Ramos (cell line): ENCODE data around the gene MCOLN3.
"Not testable (repeated sequence)": the region's sequence is repeated elsewhere in the genome, so short reads cannot be mapped to it uniquely, and the experiment has no call there.

Experiments
- in situ Hi-C: fragments of 300-500 bp; cut with MboI; formaldehyde crosslinking; loops from one replicate; pipeline ENCODE4 v1.14.3; 2022; ENCODE audit warnings: low sequenced_read_pairs; ENCODE audit not compliant: unreplicated experiment

The MCOLN3 gene

DNA sequence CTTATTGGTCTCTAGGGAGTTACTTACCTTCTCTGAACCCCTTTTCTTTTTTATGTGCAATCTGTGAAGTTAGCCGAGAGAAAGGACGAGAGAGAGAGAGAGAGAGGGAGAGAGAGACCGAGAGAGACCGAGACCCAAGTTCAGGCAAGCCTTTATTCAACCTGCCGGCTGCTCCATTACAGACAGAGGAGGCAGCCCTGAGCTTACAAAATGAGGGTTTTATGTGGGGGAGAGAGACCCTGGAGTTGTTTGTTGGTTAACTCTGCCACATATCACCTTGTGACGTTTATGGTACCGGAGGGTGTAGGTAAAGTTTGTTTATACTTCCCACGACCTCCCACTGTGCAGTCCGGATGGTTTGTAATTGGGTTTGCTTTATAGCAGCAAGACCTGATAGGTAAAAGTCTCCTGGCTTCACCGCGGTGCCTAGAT, 1.5 kb upstream of the MCOLN3 start:
- in situ Hi-C loops: no loop called here

DNA sequence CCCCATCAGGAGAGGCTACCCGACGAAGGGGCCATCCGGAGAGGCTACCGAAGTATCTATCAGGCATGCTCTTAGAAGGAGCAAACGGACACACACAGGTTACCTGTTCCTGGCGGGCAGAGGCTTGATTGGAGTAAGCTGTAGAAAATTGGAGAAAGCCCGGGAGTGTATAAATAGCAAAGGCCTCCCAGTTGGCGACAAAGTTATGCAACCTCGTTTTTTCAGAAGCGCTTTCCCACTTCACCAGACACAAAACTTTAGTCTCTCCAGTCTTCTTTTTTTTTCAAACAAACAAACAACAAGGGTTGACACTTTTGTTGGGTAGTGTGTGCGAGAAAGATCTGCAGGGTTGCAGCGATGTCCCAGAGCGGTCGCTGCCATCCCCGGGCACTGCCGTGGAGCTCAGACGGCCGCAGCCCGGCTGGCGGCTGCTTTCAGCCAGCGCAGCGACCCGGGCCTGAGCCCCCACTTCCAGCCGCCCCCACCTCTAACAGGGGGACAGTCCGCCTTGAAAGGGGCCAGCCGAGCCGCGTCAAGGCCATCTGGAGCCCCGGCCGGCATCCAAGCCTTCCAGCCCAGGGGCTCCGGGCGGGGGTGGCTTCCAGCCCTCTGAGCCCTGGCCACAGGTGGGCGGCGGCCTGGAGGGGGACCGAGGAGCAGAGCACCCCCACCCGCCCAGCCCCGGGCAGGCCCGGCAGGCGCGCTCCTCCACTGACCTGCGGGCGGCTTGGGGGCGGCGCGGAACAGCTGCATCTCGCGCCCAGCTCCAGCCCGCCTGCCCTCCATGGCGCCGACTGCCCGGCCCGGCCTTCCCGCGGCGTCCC, 616 bp downstream of the MCOLN3 start:
- in situ Hi-C loops: no loop called here

DNA sequence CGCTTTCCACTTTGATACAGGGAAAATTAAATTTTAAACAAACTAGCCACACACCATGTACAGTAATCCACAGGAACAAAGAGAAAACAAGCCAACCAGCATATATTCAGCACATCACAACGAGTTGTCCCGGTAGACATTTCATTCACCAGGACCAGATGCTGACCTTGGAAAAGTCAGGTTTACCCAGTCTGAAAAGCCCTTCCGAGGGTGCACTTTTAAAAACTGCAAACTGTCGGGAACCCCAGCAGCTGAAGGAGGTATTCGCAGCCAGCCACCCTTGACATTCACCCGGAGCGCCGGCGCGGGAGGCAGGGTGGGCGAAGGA, 1.2 kb downstream of the MCOLN3 start:
- in situ Hi-C loops: no loop called here

DNA sequence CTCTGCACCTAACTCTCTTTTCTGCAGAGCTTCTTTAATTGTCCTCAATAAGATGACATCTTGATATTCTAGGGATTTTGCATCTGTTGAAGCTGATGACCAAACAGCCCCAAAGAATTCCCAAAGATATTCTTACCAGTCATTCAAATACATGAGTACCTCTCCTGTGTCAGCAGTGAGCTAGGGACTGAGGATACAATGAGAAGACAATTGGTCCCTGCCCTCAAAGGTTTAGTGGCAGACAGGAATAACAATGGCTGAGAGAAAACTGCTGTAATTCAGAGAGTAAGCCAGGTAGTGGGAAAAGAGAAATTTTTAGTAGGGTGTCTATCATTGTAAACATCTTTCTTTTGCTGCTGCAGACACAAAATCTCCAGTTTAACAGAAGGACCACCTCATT, 5.9 kb downstream of the MCOLN3 start:
- in situ Hi-C loops: no loop called here

DNA sequence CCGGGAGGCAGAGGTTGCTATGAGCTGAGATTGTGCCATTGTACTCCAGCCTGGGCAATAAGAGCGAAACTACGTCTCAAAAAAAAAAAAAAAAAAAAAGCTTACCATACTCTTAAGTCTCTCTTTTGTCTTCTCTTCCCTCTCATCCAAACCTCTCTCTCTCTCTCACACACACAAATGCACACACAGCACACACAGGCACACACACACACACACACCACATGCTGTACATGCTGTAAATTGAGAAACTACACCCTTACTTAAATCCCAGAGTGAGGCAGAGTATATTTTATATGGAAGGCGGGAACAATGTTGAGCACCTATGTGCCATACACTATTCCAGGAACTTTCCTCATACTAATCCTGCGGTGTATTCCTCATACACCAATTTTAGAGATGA, 6.5 kb downstream of the MCOLN3 start:
- in situ Hi-C loops: no loop called here

DNA sequence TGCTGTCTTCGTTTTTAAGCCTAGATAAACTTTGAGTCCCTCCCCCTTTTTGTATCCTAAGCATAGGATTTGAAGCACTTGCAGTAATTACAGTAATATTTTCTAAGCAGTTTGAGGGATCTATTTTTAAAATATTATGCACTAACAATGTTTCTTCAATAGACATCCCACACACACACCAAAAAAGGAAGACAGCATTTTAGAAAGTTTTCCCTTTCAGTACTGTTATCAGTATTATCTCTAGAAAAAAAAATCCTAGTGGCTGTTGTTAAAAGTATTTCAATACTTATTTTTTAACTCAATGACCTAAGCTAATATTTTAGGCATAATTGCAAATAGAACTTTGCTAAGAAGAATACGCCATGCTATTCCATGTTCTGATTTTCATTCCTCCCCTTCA, 15.1 kb downstream of the MCOLN3 start:
- in situ Hi-C loops: no loop called here

DNA sequence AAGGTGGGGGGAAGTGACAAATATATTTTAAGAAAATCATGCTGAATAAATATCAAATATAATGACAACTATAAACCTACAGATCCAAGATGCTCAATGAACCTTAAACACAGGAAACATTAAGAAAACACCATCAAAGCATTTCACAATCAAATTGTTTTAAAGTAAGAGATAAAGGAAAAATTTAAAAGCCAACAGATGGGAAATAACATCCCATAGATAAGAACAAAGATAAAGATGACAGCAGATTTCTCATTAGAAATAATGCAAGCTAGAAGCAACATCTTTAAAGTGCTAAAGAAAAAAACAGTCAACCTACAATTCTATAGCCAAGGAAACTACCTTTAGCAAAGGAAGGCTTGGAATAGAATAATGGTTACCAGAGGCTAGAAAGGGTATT, 17.8 kb downstream of the MCOLN3 start:
- in situ Hi-C loops: no loop called here

DNA sequence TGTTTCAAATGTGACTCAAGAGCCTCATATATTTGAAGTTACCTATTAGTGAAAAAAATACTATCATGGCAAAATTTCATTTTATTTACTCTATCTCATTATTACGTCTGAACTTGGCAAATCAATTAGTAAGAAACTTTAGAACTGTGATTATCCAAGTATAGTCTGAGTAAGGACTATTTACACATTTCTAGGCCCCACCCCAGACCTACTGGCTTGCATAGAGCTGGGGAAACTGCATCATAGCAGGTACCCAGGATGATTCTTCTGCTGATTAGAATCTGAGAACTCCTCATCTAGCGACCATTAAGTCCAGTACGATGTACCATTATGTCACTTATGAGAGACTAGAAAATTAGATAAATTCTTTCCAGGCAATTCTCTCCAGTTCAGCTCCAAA, 20.1 kb downstream of the MCOLN3 start:
- in situ Hi-C loops: no loop called here

DNA sequence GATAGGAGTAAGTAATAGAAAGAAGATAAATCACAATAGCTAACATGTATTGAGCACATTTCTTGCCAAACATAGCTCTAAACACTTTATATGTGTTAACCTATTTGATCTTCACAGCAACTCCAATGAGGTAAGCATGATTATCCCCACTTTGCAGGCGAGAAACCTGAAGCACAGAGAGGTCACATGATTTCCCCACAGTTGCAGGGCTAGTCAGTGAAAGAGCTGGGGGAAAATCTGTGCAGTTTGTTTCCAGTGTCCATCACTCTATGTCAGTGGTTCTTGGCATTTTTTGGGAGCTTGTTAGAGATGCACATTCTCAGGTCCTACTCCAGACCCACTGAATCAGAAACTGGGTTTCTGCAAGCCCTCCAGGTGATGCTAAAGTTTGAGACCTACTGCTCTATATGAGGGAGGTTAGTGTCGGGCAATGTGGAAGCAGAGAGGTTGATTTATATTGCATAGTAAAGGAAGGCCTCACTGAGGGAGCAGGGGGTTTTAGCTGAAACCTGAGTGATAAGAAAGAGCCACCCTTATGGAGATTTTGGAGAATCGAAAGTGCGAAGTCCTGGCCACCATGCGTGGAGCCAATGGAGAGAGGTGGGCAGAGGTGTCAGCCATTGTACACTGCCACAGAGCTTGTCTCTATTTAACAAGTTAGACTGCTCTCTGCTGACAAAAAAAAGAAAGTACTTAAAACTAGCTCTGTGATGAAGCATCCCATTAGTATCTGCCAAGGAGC, 20.9 kb downstream of the MCOLN3 start:
- in situ Hi-C loops: no loop called here

DNA sequence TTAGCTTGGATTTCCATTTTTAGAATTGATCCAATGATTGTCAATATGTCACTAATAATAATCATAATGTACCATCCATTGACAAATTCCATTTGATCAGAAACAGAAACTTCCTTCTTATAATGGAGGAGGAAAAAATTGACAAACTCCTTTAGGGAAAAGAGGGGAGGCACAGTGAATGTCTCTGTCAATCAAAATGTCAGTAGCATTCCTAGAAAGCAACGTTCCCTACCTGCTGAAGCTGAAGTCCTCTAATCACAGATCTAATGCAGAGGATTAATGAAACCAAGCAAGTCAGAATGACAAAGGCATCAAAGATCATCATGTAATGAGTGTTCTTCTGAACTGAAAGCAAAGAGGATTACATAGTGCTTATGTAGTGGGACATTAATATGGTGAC, 22.4 kb downstream of the MCOLN3 start:
- in situ Hi-C loops: no loop called here

DNA sequence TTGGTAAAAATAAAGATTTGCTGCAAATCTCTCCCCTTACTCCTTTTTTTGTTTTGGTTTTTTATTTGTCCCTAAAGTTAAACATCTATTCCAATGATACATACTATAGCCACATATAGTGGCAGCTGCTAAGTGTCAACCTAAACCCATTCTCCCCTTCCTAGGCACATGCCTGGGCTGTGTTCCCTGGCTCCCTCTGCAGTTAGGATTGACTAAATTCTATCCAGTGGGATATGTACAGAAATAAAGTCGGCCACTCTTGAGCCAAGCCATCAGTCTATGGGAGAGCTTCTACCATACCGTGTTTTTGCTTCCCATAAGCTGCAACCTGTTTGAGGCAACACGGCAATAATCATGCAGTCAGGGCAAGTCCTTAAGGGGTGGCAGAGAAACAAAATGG, 23.6 kb downstream of the MCOLN3 start:
- in situ Hi-C loops: no loop called here

DNA sequence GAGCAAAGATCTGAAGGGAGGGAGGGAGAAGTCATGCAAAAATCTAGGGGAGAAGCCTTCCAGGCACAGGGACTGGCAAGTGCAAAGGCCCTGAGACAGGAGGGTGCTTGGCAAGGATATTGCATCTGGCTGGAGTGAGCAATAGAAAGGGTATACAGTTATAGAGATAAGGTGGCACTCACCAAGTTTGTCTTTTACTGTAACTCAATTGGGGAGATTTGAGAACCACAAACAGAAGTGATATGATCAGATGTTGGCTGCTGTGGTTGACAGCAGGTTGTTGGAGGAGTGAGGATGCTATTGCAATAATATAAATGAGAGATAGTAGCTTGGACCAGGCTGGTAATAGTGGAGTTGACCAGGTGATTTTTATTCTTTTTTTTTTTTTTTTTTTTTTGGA, 25.6 kb downstream of the MCOLN3 start:
- in situ Hi-C loops: no loop called here

DNA sequence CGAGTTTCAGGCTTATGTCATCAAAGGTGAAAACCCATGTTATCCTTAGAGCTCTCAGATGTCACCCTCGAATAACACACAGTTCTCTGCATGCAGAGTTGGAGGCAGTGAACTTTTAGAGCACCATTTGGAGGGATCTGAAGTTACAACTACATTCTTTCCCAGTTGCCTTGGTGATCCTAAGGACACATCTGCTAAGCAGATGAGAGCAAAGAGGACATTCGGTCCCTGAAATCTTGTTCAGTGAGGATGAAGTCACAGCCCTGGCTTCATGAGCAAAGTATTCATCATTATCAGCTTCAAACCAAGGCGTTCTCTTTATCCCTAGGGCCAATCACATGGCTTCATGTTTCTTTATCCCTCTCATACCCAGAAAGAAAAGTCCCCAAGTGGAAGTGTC, 28.3 kb downstream of the MCOLN3 start:
- in situ Hi-C loops: no loop called here

DNA sequence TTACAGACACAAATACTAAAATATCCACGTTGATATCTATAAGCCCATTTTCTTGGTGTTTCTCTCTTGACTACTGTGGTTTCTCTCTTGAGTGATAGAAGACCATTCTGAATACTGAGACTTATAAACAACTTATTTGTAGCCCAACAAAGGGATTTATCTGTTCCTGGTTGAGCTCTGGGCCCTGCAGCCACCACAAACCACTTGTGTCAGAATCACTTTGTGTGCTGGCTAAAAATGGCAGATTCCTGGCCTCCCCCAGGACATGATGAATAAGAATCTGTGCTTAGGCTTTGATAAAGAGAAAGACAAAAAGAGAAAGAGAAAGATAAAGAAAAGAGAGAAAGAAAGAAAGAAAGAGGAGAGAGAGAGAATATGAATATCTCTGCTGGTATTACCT, 32.5 kb downstream of the MCOLN3 start:
- in situ Hi-C loops: no loop called here

DNA sequence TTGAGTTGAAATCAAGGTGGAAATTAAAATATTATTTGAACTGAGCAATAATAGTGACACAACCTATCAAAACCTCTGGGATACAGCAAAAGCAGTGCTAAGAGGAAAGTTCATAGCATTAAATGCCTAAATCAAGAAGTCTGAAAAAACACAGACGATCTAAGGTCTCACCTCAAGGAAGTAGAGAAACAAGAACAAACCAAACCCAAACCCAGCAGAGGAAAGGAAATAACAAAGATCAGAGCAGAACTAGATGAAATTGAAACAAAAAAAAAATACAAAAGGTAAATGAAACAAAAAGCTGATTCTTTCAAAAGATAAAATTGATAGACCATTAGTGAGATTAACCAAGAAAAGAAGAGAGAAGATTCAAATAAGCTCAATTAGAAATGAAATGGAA, 42.7 kb downstream of the MCOLN3 start:
- in situ Hi-C loops: not testable (repeated sequence)

DNA sequence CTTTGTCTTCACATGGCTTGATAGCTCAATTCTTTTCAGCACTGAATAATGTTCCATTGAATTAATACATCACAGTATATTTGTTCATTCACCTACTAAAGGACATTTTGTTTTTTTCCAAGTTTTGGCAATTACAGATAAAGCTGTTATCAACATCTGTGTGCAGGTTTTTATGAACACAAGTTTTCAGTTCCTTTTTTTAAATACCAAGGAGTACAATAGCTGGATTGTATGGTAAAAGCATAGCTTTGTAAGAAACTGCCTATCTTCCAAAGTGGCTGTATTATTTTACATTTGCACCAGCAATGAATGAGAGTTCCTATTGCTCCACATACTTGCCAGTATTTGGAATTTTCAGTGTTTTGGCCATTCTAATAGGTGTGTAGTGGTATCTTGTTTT, 46.6 kb downstream of the MCOLN3 start:
- in situ Hi-C loops: no loop called here

DNA sequence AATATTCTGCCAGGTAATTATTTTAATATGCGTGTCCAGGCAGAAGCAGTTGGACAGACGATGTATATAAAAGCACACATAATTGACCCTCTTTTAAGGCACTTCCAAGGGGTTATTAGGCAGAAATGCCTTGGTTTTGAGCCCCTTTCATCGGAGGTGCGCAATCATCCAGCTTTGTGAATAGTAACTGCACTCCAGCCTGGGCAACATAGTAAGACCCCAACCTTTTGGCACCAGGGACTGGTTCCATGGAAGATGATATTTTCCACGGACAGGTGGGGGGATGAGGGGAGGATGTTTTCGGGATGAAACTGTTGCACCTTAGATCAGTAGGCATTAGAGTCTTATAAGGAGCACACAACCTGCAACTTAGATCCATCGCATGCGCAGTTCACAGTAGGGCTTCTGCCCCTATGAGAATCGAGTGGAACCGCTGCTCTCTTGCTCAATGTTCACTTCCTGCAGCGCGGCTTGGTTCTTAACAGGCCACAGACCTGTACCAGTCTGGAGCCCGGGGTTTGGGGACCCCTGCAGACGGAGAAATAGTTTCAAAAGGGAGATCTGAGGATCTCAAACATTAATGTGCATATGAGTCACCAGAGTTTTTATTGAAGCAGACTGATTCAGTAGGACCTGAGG, 49.5 kb downstream of the MCOLN3 start:
- in situ Hi-C loops: no loop called here

DNA sequence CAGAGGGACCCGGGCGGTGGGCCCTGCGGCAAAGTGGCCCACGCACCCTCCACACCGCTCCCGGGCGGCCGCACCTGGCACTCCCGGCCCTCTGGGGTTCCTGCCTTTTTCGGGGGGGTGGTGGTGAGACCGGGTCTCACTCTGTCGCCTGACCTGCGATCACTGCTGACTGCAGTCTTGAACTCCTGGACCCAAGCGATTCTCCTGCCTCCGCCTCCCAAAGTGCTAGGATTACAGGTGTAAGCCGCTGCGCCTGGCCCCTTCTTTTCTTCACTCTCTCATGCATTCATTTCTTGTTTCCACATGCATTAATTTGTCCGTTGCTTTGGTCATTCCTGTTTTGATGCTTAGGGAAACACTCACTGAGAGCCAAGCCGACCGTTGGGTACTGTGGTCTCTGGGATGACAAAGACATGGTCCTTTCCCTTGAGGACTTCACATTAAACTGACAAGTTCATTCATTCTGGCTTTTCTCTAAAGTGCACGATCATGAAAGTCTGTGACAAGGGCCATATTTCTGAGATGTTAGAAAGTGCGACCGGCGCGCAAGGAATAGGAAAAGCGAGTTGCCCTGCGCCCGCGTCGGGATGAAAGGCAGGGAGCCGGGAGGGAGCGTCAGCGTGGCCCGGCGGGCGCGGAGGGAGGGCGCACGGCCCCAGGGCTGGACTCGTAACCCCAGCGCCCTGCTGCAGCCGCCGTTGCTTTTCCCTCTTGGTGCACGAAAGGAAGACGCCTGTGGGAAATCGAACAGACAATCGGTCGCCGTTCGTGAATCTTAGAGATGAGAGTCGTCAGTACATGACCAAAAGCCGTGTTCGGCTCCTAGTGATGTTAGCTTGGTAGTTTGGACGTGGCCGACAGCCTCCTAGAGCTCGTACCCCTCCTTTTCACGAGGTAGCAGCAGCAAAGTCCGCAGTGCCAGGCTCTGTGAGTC, 50.4 kb downstream of the MCOLN3 start:
- in situ Hi-C loops: no loop called here

DNA sequence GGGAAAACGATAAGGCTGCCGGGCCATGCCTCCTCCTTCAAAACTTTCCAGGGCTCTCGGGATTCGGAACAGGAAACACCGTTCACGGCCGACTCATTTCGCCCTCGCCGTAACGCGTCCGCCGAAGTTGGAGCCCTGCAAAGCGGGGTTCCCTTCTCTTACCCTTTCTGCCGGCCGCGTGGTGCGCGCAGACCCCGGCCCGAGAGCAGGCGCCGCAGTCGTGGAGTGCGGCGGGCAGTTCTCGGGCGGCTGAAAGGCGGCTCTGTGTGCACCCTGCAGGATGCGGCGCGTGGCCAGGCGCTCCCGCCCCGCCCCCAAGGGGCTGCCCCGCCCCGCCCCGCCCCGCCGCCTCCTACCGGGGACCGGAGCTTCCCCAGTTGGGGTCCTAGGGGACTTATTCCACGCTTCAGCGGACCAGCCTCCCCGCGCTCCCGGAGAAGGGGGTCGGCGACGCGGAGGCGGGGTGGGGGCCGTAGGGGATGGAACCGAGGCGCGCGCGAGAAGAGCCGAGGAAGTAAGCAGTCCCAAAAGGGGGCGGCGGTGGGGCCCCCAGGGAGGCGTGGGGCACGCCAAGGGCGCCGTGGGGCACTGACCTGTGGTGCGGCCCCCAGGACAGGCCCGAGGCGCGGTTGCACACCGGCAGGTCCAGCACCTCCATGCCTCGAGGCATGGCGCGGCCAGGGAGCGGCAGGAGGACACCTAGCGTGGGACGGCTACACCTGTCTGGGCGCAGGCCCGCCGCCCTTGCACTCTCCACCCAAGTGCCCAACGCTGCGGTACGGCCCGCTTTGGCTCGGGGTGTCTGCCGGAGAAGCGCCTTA, 51.2 kb downstream of the MCOLN3 start, which contains the start of gene MCOLN2:
Gene MCOLN2, minus strand, starts transcription at position 268 of the 821 bp plus-strand sequence. Its CDS starts 241 bp downstream, at position 27.
- in situ Hi-C loops: no loop called here
